ENCODE measurements around the gene HEPACAM.

Gene HEPACAM

DNA sequence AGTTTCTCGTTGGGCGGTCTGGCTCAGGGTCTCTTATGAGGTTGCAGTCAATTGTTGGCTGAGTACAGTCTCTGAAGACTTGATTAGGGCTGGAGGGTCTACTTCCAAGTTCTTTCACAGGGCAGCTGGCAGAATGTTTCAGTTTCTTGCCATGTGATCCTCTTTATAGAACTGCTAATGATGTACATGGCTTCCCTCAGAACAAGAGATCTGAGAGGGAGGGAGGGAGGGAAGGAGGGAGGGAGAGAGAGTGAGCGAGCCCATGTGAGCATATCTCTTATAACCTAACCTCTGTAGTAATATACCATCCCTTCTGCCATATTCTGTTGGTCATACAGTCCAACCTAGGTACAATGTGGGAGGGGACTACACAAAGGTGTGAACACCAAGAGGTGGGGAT, 15.5 kb upstream of the HEPACAM start:
- H3K79me2 ChIP-seq: no peaks in the 10 kb centered on the region
- H3K36me3 ChIP-seq (ENCODE audit: control insufficient read depth, insufficient read depth, low read length): no peaks in the 10 kb centered on the region
- no peaks in the 10 kb centered on the region for H3K9me3 ChIP-seq (ENCODE audit: control insufficient read depth, low read length)
- no peak overlapping the region for H2AFZ ChIP-seq
- H3K27me3 ChIP-seq (ENCODE audit: control insufficient read depth, insufficient read depth, low read length): no peaks in the 10 kb centered on the region
- H3K9ac ChIP-seq: no peak overlapping the region
- no peak overlapping the region for H3K27ac ChIP-seq
- H3K4me2 ChIP-seq (ENCODE audit: low read length): no peak overlapping the region
- no peak overlapping the region for H3K4me3 ChIP-seq (ENCODE audit: low read depth, low read length)
- TF ChIP-seq, protein P1, sequence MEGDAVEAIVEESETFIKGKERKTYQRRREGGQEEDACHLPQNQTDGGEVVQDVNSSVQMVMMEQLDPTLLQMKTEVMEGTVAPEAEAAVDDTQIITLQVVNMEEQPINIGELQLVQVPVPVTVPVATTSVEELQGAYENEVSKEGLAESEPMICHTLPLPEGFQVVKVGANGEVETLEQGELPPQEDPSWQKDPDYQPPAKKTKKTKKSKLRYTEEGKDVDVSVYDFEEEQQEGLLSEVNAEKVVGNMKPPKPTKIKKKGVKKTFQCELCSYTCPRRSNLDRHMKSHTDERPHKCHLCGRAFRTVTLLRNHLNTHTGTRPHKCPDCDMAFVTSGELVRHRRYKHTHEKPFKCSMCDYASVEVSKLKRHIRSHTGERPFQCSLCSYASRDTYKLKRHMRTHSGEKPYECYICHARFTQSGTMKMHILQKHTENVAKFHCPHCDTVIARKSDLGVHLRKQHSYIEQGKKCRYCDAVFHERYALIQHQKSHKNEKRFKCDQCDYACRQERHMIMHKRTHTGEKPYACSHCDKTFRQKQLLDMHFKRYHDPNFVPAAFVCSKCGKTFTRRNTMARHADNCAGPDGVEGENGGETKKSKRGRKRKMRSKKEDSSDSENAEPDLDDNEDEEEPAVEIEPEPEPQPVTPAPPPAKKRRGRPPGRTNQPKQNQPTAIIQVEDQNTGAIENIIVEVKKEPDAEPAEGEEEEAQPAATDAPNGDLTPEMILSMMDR (IDR thresholded peaks at IDR 0.05): no peak
- H3K4me1 ChIP-seq: no peaks in the 10 kb centered on the region

DNA sequence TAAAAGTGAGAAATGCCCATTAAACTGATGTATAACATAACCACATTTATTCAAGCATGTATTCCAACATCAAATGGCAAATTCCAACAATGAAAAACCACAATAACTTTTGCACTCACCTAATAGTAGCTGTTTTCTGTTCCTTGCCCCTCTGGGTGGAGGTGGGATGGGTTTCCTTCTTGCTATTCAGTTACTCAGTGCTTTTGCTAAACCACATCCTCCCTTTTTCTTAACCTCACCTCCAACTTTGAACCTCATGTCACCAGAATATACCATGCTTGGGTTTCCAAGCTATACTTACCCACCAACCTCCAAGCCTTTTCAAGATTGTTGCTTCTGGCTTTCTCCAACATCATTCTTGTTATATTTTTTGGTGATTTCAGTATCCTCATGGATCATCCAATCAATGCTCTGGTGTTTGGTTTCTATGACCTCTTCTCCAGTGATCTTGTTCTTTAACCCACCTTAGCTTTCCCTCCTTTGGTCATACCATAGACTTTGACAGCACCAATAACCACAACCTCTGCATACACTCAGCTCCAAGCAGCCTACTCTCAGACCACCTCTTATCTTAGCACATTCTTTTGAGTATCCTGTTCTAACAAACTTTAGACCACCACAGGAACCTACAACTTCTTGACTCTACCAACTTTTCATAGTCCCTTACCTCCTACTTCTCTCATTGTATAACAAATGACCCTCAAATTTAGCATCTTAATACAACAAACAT, 14.9 kb upstream of the HEPACAM start:
- TF ChIP-seq, protein P1 (IDR thresholded peaks at IDR 0.05): no peak
- H3K4me2 ChIP-seq (ENCODE audit: low read length): no peak overlapping the region
- H3K27ac ChIP-seq: no peak overlapping the region

DNA sequence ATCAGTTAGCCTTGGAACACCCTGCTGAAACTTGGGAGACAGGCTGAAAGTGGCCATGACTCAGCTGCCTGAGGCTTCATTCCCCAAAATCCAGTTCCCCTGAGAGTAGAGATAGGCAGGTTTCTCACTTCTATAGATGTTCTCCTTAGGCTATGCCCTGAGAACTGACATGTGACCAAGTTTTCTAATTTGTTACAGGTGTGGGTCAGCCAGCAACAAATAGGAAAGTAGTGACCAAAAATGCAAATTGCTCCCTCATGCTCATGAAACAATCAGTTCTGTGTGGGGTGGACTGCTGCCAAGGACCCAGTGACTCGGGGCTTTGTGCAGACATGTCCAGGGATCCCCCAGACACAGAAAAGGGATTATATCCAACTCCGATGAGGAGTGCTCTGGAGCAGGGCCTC, 10.9 kb upstream of the HEPACAM start:
- H2AFZ ChIP-seq: no peak overlapping the region

More for the DNA sequence above, 14.9 kb upstream of the HEPACAM start:
- Histone ChIP-seq H3K36me3 (ENCODE audit: control insufficient read depth, insufficient read depth, low read length) (no peaks in the 10 kb centered on the region), H3K4me3 (ENCODE audit: low read depth, low read length) (no peak overlapping the region), H3K4me1 (no peaks in the 10 kb centered on the region), H3K79me2 (no peaks in the 10 kb centered on the region), H3K9ac (no peak overlapping the region), H2AFZ (no peak overlapping the region), H3K9me3 (ENCODE audit: control insufficient read depth, low read length) (no peaks in the 10 kb centered on the region), H3K27me3 (ENCODE audit: control insufficient read depth, insufficient read depth, low read length) (no peaks in the 10 kb centered on the region)

DNA sequence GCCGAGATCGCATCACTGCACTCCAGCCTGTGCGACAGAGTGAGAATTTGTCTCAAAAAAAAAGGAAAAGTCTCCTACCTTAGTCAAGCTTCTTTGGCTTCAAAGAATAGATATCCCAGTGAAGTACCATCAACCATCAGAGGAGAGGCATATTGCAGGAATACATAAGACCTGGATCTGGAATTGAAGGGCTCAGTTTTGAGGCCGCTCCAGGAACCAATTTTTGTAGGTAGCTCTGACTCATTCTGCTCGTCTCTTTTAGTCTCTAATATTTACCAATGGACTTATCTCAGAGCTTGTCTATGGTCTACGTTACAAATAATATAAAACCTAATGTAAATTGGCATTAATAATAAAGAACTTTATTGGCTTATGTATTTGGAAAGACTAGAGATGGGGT, 10.0 kb upstream of the HEPACAM start:
- Histone ChIP-seq H3K9ac (no peak overlapping the region), H2AFZ (no peak overlapping the region), H3K36me3 (ENCODE audit: control insufficient read depth, insufficient read depth, low read length) (no peaks in the 10 kb centered on the region), H3K4me1 (no peaks in the 10 kb centered on the region), H3K9me3 (ENCODE audit: control insufficient read depth, low read length) (no peaks in the 10 kb centered on the region), H3K4me2 (ENCODE audit: low read length) (no peak overlapping the region), H3K27ac (no peak overlapping the region), H3K27me3 (ENCODE audit: control insufficient read depth, insufficient read depth, low read length) (no peaks in the 10 kb centered on the region), H3K79me2 (no peaks in the 10 kb centered on the region), H3K4me3 (ENCODE audit: low read depth, low read length) (no peak overlapping the region)
- TF ChIP-seq, protein P1 (IDR thresholded peaks at IDR 0.05): no peak

More for the DNA sequence above, 10.9 kb upstream of the HEPACAM start:
- no peak overlapping the region for H3K27ac ChIP-seq
- H3K9ac ChIP-seq: no peak overlapping the region
- no peaks in the 10 kb centered on the region for H3K9me3 ChIP-seq (ENCODE audit: control insufficient read depth, low read length)
- no peaks in the 10 kb centered on the region for H3K4me1 ChIP-seq
- no peaks in the 10 kb centered on the region for H3K79me2 ChIP-seq
- H3K4me3 ChIP-seq (ENCODE audit: low read depth, low read length): no peak overlapping the region
- no peak overlapping the region for H3K4me2 ChIP-seq (ENCODE audit: low read length)
- no peaks in the 10 kb centered on the region for H3K27me3 ChIP-seq (ENCODE audit: control insufficient read depth, insufficient read depth, low read length)
- no peaks in the 10 kb centered on the region for H3K36me3 ChIP-seq (ENCODE audit: control insufficient read depth, insufficient read depth, low read length)
- TF ChIP-seq, protein P1 (IDR thresholded peaks at IDR 0.05): no peak

DNA sequence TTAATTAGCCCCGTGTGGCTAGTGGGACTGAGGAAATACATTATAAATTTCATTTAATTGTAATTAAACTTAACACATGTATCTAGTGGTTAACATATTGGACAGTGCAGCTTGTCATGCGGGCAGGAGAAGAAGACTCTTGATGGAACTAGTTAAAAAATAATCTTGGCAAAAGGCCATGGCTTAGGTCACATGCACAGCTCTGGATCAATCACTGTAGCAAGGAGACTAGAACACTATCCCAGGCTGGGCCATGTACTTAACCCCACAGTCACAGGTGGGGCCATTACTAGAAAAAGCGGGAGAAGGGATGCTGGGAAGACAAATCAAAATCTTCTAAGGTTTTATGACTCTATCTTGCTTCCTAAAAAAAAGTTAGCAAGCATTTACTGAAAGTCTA, 8.7 kb upstream of the HEPACAM start:
- no peaks in the 10 kb centered on the region for H3K79me2 ChIP-seq
- H2AFZ ChIP-seq: no peak overlapping the region
- no peak overlapping the region for H3K9ac ChIP-seq
- H3K9me3 ChIP-seq (ENCODE audit: control insufficient read depth, low read length): no peaks in the 10 kb centered on the region
- no peak overlapping the region for H3K4me2 ChIP-seq (ENCODE audit: low read length)
- H3K4me3 ChIP-seq (ENCODE audit: low read depth, low read length): no peak overlapping the region
- no peaks in the 10 kb centered on the region for H3K4me1 ChIP-seq
- TF ChIP-seq, protein P1 (IDR thresholded peaks at IDR 0.05): no peak
- no peaks in the 10 kb centered on the region for H3K36me3 ChIP-seq (ENCODE audit: control insufficient read depth, insufficient read depth, low read length)
- no peaks in the 10 kb centered on the region for H3K27me3 ChIP-seq (ENCODE audit: control insufficient read depth, insufficient read depth, low read length)
- H3K27ac ChIP-seq: no peak overlapping the region
